GM19099 (cell line): ENCODE data around the gene SSBP2.

Experiments used
- POLR2A ChIP-seq: IDR thresholded peaks from 3 replicates; pipeline ENCODE4 v1.6.1; 2011; ENCODE audit warnings: low read depth; ENCODE audit not compliant: insufficient read length; ENCODE audit errors: extremely low read depth

Gene SSBP2

GRCh38 chr5:81665795-81666194 lies 85.1 kb downstream of the SSBP2 start:
- no peak for TF ChIP-seq POLR2A

GRCh38 chr5:81657386-81657785 lies 93.5 kb downstream of the SSBP2 start:
- TF ChIP-seq POLR2A = no peak

GRCh38 chr5:81656783-81657182 lies 94.1 kb downstream of the SSBP2 start:
- no peak for TF ChIP-seq POLR2A

GRCh38 chr5:81650987-81651386 lies 99.9 kb downstream of the SSBP2 start:
- TF ChIP-seq POLR2A = no peak

- no peak for TF ChIP-seq POLR2A
These were observed 104.4 kb downstream of the SSBP2 start for GRCh38 chr5:81646469-81646995.

GRCh38 chr5:81642210-81642609 lies 108.7 kb downstream of the SSBP2 start:
- no peak for TF ChIP-seq POLR2A

GRCh38 chr5:81639556-81639955 lies 111.3 kb downstream of the SSBP2 start:
- TF ChIP-seq POLR2A = no peak

GRCh38 chr5:81638471-81638870 lies 112.4 kb downstream of the SSBP2 start:
- no peak for TF ChIP-seq POLR2A

- TF ChIP-seq POLR2A = no peak
These were observed 117.0 kb downstream of the SSBP2 start for GRCh38 chr5:81633891-81634290.

GRCh38 chr5:81633471-81633870 lies 117.4 kb downstream of the SSBP2 start:
- TF ChIP-seq POLR2A = no peak

GRCh38 chr5:81632679-81633078 lies 118.2 kb downstream of the SSBP2 start:
- TF ChIP-seq POLR2A = no peak

GRCh38 chr5:81631621-81632020 lies 119.3 kb downstream of the SSBP2 start:
- TF ChIP-seq POLR2A = no peak

GRCh38 chr5:81631124-81631523 lies 119.8 kb downstream of the SSBP2 start:
- no peak for TF ChIP-seq POLR2A

- TF ChIP-seq POLR2A = no peak
These were observed 120.2 kb downstream of the SSBP2 start for GRCh38 chr5:81630684-81631083.

- TF ChIP-seq POLR2A = no peak
These were observed 120.9 kb downstream of the SSBP2 start for GRCh38 chr5:81629986-81630385.

GRCh38 chr5:81626524-81626923 lies 124.4 kb downstream of the SSBP2 start:
- no peak for TF ChIP-seq POLR2A

GRCh38 chr5:81609810-81610375 lies 141.0 kb downstream of the SSBP2 start:
- no peak for TF ChIP-seq POLR2A

- TF ChIP-seq POLR2A = no peak
These were observed 141.9 kb downstream of the SSBP2 start for GRCh38 chr5:81608976-81609375.

GRCh38 chr5:81607693-81608092 lies 143.2 kb downstream of the SSBP2 start:
- no peak for TF ChIP-seq POLR2A
